GM18870 (cell line): ENCODE measurements around the gene CDCP1.
"Not testable (repeated sequence)": the region's sequence is repeated elsewhere in the genome, so short reads cannot be mapped to it uniquely, and the experiment has no call there.

Experiments
- ATAC-seq: cut with Tn5 transposase; IDR thresholded peaks from one replicate; pipeline ENCODE4 v1.9.1; 2021; ENCODE audit warnings: moderate library complexity; ENCODE audit not compliant: unreplicated experiment

Gene CDCP1

GRCh38 chr3:45059132-45059531, 87.0 kb downstream of the CDCP1 start:
- ATAC-seq = no peak

DNA sequence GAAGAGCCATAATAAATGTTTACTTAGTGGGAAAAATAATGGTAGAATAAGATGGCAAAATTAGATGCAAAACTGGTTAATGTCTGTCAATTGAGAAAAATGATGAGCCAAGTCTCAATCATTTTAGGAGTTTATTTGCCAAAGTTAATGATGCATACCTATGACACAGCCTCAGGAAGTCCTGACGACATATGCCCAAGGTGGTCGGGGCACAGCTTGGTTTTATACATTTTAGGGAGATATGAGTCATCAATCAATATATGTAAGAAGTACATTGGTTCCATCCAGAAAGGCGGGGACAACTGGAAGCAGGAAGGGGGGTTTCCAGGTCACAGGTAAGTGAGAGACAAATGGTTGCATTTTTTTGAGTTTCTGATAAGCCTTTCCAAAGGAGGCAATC, 88.6 kb downstream of the CDCP1 start:
- ATAC-seq = no peak

GRCh38 chr3:45056608-45057301, 89.4 kb downstream of the CDCP1 start:
- ATAC-seq = no peak

GRCh38 chr3:45055411-45056143, 90.6 kb downstream of the CDCP1 start:
- no peak for ATAC-seq

DNA sequence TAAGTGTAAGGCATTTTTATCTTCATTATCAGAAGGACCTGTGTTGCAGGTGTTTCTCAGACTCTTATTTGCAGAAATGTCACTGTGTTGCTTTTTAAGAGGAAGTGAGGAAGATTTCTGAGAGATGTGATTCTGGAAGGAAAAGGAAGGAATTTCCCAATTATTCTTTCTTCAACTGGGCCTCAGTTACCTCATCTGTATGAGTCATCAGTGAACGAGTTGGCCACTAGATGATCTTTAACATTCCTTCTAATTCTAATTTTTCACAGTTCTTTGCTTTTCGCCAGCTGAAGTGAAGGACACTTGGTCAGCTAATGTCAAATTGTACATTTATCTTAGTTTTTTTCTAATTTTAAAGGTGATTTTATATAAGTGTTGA, 91.2 kb downstream of the CDCP1 start:
- no peak for ATAC-seq

DNA sequence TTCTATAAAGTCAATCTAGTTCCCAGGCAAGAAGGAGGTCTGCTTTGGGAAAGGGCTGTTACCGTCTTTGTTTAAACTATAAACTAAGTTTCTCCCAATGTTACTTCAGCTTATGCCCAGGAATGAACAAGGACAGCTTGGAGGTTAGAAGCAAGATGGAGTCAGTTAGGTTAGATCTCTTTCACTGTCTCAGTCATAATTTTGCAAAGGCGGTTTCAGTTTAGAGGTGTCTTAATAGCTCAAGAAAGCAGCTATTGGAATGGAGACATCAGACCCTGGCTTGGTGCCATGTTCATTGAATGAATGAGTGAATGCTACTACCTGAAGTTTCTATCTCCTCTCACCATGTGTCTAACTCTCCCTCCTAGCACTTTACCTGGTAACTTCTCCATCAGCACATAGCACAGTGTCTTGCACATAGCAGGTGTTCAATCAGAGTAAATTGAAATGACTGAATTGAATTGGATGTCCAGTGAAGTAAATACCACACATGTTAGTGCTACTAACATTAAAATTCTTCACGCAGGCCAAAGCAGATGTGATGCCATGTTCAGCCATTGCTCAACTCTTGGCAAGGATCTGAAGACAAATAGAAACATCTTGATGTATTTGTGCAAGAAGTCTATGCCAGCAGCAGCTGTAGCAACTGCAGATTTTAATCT, 91.9 kb downstream of the CDCP1 start:
- no peak for ATAC-seq

DNA sequence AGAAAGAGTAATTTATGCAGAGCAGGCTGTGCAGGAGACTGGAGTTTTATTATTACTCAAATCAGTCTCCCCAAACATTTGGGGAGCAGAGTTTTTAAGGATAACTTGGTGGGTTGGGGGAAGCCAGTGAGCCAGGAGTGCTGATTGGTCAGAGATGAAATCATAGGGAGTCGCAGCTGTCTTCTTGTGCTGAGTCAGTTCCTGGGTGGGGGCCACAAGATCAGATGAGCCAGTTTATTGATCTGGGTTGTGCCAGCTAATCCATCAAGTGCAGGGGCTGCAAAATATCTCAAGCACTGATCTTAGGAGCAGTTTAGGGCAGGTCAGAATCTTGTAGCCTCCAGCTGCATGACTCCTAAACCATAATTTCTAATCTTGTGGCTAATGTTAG, 92.4 kb downstream of the CDCP1 start:
- ATAC-seq = not testable (repeated sequence)

DNA sequence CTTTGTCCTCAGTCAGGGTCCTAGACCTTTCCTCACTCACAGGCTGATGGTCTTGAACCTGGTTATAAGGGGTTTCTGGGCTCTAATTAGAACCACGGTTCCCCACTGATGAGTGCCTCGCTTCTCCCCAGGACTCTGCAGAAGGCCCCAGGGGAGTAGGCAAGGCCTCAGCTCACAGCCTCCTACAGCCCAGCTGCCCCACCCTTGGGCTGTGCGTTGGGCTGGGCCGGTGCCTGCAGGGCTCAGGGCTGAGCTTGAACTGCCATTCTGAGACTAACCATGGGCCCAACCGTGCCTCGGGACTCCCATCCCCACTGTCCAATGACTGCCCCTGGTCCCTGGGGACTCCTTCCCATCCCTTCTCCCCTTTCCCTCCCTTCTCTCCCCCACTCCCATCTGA, 94.5 kb downstream of the CDCP1 start:
- no peak for ATAC-seq

GRCh38 chr3:45049807-45050206, 96.4 kb downstream of the CDCP1 start:
- ATAC-seq = no peak

DNA sequence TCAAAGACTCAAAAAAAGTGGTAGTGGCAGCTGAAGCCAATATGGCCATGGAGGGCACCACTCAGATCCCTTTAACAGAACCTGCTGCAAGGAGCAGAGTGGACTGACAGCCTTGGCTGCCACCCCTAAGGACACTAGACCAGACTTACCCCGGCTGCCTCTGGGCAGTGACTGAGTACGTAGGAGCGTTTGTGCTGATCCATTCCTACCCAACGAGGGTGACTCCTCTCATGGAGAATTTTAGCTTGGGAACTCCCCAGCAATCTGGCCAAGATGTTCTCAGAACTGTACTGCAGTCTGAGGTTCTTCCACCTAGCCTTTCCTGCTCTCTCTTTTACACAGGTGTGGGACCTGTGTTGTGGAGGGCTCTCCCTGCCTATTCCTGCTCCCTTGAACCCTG, 97.9 kb downstream of the CDCP1 start:
- ATAC-seq = no peak

DNA sequence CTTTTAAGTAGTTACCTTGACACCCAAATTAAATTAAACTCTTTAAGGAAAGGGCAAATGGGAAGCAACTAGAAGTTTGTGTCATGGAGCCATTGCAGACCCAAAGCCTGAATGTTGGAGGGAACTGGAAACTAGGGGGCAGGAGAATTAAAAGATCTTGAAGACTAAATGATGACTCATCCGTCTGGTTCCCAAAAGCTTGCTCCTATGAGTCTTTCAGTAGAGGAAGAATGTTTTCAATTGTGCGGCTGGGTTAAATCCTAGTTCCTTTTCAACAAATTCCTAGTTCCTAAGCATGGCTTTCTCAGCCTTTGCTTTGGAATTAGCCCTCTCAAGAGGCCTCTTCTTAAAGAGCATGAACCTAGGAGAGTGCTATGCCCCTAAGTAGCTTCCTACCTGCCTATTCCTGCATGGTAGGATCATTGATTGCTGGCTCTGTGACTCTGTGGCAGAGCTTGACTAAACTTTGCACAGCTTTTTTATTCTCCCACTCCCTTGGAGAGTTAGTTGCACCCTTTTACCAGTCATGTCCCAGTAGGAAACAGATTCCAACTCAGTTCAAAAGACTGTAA, 102.4 kb downstream of the CDCP1 start:
- ATAC-seq = no peak

DNA sequence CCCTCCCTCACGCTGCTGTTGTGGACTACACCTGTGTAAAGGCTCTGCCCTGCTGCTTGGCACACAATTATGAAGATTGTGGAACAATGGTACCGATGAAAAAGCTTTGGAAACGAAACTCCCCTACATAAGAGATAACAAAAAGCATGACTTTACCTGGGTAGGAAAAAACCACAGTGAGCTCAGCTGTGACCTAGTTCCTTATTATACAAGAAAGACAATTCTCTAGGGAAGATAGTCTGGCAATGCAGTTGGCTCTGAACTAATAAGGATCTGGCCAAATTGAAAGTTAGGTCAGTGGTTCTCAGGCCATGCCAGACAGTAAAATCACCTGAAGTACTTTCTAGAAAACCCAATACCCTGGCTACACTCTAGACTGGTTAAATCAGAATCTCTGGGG, 104.0 kb downstream of the CDCP1 start:
- no peak for ATAC-seq

DNA sequence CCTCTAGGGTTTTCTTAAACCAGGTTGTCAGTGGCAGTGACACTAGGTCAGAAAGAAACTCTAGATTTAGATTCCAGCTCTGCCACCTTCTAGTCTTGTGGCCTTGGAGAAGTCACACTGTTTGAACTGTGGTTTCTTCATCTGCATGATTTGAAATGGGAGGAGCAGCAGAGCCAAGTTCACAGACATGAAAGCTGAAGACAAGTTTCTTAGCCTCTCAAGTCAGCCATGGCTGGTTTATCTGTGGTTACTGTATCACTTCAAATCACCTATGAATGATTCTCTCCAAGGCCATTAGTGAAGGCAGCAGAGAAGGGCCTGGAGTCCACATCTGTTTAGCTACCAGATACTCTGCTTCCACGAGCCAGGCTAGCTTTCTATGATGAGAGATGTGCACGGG, 104.5 kb downstream of the CDCP1 start:
- ATAC-seq = no peak

DNA sequence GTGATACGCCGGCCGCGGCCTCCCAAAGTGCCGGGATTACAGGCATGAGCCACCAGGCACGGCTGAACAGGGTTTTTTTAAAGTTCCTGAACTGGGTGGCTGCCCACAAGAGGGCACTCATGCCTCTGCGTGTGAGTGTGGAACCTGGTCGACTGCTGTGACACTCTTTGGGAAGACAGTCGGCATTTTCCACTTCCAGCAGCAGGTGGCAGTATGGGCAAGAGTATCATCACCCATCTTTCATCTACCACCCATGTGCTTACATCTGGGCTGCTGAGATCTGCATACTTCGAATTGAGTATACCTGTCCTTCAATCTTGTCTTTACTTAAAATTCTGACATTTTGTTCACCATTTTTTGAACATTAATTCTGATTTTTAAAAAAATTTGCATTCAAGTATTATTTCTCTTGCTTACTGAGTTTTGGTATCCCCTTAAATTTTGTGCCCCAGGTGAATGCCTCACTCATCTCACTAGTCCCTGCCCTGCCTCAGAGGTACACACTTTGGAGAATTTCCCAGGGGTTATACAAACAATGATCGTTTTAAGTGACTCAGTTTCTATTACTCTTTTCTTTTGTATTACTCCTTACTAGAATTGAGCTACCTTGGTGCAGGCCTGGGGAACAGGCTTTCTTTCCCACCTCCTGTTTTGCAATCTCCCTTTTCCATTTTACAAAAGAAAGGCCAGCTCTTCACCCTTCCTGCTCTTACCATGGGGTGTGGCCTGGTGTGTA, 108.3 kb downstream of the CDCP1 start:
- peak; percentile 51 for ATAC-seq

- no peak for ATAC-seq
Measured at GRCh38 chr3:45035441-45036301, 110.5 kb downstream of the CDCP1 start.

DNA sequence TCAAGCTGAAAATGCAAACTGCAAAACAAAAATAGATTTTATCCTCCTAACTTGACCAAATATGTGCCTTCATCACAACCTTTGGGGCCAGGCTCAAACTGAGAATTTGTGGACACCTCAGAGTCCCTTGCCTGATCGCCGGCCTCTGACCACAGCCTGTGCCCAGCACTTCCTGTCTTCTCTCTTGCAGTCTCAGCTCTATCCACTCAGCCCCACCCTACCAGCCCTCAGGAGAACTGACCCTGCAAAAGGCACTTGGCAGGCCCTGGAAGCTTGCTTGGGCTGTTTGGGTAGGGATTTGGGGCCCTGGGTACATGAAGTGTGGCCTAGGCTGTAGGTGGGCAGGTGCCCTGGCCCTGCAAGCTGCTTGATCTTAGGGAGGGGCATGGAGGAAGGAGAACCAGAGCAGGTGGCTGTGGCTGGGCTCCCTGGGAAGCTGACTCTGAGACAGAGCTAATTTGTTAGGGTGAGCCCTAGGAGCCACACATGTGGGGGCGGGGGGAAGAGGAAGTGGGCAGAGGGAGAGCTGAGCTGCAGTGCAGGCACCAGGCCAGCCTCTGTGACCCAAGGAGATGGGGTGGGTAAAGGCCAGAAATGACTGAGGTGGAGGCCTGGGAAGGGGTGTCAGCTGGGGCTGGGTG, 111.4 kb downstream of the CDCP1 start:
- ATAC-seq = no peak

DNA sequence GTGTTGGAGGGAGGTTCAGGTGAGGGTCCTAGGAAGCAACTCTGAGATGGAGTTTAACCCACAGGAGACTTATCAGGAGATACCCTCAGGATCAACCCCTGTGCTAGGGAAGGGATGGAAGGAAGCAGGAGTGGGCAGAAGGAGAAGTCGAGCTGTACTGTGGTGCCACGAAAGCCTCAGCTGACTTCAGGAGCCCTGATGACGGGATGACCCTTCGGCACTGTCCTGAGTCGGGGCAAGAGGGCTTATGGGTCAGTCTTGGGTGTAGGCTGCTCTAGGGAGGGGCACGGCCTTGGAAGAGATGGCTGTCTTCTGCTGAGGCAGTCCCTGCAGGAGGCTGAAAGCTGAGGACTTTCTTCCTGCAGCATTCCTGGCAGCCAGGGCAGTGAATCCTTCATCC, 112.4 kb downstream of the CDCP1 start:
- no peak for ATAC-seq
